Hematopoietic multipotent progenitor cell treated with erythropoietin and hydrocortisone succinate and interleukin-3 and kit ligand, for 6 days (in vitro differentiated cells): ENCODE results near the gene BMPR2.
"Not testable (repeated sequence)": the region's sequence is repeated elsewhere in the genome, so short reads cannot be mapped to it uniquely, and the experiment has no call there.

Experiments used
- DNase-seq: peaks from one replicate; pipeline ENCODE4 v3.0.0-alpha.2; 2015

Gene BMPR2

GRCh38 chr2:202375609-202376408, at the start of gene BMPR2:
Gene BMPR2 (plus strand): TSS chr2:202376327. CDS start chr2:202377475, 1,148 bp downstream.
- peak; percentile 87 for DNase-seq

- no peak for DNase-seq
Observed at GRCh38 chr2:202327858-202328257, 48.3 kb upstream of the BMPR2 start.

- DNase-seq, result no peak
Observed at GRCh38 chr2:202335791-202336467, 40.2 kb upstream of the BMPR2 start.

GRCh38 chr2:202337151-202337550, 39.0 kb upstream of the BMPR2 start:
- peak; percentile 18 for DNase-seq

GRCh38 chr2:202337706-202338346, 38.3 kb upstream of the BMPR2 start:
- peak; percentile 24 for DNase-seq

DNA sequence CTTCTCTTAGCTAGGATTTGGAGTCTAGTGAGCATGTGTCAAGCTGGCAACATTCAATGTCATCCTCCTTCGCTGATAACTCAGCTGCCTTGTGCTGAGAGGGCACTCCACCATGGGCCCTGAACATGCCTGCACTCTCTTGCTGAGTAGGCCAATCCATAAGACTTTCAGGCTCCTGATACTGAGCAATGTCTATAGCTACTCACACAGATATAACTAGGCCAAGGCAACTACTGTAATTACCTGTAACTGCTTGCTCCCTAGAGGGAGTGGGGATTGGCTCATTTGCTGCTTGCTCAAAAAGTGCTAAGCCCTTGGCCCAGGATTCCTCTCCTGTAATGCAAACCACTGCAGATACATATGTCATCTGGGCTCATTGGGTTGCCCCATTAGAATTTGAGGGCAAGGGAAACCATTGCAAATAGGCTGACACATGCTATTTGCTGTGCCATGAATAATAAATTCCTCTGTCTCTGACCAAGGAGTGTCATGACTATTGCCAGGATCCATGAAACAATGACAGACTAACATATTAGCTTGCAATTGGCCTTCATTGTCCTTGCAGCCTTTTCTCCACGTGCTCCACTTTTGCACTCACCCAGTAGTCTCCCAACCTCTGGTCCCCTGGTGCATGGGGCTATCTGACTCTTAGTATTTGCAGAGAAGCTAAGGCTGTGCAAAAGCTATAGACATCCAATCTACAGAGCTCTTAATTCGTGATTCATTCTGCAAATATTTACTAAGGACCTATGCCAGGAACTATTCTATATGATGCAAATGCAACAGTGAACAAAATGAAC, 36.9 kb upstream of the BMPR2 start:
- no peak for DNase-seq

DNA sequence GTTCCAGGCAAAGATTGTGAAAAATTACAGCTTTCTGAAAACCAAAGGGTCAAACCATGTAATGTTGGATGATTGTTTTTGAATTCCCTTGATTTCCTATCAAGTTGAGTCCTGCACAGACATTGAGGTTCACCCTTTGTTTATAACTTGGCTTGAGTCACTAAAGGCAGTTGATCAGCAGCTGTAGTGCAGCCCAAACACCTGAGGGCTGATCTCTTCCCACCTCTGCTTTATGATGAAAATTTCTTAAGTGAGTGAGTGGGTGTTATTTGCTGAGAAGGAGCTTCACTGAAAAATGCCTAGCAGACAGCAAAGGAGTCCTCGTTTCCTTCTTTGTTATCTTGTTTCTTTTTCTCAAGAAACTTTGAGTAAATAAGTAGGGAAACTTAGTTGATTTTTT, 31.9 kb upstream of the BMPR2 start:
- no peak for DNase-seq

DNA sequence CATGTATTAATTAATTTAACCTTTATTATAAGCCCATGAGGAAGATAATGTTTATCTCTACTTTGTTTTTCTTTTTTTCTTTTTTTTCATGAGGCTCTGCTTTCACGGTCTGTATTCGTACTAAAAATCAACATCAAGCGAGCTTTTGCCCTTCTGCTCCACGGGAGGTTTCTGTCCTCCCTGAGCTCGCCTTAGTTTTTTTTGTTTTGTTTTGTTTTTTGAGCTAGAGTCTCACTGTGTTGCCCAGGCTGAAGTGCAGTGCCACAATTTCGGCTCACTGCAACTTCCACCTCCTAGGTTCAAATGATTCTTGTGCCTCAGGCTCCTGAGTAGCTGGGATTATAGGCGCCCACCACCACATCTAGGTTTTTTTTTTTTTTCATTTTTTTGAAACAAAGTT, 29.9 kb upstream of the BMPR2 start:
- no peak for DNase-seq

GRCh38 chr2:202353430-202353829, 22.7 kb upstream of the BMPR2 start:
- DNase-seq, result no peak

GRCh38 chr2:202355993-202356505, 20.1 kb upstream of the BMPR2 start:
- DNase-seq, result no peak

GRCh38 chr2:202358924-202359323, 17.2 kb upstream of the BMPR2 start:
- DNase-seq, result not testable (repeated sequence)

GRCh38 chr2:202360646-202361045, 15.5 kb upstream of the BMPR2 start:
- DNase-seq, result no peak

DNA sequence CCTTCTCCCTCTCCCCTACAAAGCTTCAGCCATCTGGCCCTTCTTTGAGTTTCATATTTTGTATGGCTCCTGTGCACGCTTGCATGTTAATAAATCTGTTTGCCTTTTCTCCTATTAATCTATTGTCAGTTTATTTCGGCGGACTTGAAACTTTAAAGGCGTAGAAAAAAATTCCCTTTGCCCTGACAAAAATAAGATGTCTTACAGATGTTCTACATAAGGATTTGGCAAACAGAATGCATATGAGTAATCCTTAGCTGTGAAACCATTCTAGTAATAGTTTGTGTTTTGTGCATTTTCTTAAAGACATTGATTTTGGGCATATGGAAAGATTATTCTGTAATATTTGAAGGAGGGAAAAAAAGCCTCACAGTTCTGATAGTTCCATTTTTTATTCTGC, 15.0 kb upstream of the BMPR2 start:
- DNase-seq, result no peak

DNA sequence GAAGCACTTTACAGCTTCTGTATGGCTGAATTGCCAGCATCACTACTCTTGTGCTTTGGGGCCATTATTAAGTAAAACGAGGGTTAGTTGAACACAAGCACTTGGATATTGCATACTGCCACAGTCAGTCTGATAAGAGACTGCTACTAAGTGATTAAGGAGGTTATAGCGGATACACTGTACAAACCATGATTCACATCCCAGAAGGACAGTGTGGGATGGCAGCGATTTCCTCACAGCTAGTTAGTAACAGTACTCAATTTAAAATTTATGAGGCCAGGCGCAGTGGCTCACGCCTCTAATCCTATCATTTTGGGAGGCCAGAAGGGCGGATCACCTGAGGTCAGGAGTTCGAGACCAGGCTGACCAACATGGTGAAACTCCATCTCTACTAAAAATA, 2.6 kb upstream of the BMPR2 start:
- no peak for DNase-seq

DNA sequence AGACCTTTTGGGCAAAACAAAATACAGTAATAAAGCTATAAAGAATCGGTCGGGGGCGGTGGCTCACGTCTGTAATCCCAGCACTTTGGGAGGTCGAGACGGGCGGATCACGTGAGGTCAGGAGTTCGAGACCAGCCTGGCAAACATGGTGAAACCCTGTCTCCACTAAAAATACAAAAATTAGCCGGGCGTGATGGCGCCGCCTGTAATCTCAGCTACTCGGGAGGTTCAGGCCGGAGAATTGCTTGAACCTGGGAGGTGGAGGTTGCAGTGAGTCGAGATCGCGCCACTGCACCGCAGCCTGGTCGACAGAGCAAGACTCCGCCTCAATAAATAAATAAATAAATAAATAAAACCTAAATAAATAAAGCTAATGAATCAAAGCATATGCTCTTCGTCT, 1.7 kb upstream of the BMPR2 start:
- DNase-seq, result not testable (repeated sequence)

GRCh38 chr2:202375033-202375608, 1.0 kb upstream of the BMPR2 start:
- DNase-seq, result peak; percentile 49

GRCh38 chr2:202376460-202377206, 506 bp downstream of the BMPR2 start:
- peak; percentile 49 for DNase-seq

DNA sequence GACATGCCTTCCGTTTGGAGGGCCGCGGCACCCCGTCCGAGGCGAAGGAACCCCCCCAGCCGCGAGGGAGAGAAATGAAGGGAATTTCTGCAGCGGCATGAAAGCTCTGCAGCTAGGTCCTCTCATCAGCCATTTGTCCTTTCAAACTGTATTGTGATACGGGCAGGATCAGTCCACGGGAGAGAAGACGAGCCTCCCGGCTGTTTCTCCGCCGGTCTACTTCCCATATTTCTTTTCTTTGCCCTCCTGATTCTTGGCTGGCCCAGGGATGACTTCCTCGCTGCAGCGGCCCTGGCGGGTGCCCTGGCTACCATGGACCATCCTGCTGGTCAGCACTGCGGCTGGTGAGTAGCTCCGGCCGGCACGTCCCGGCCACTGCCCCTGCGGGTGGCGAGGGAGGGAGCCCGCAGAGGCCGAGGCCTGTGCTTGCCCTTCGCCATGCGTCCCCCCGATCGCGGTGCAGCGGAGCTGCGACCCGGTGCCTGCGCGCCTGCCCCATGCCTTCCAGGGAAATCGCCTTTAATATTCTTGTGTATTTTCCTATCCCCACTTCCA, 1.2 kb downstream of the BMPR2 start:
- DNase-seq, result peak; percentile 39

DNA sequence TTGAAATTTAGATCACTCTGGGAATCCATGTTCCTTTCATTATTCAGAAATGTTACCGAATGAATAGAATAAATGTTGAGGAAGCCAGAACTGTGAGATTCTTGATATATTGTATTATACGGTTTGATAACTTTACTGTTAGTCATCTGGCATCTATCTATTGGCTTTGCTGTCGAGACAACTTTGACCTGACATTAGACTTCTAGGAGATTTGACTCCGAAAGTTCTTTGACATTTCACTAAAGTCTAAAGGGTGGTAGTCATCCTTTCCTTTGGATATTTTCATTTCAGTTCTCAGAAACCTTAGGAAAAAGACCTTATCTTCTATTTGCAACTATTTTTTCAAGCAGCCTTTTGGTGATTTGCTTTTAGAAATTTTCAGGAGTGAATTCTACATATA, 1.9 kb downstream of the BMPR2 start:
- DNase-seq, result no peak

- DNase-seq, result no peak
Observed at GRCh38 chr2:202378662-202379358, 2.7 kb downstream of the BMPR2 start.

DNA sequence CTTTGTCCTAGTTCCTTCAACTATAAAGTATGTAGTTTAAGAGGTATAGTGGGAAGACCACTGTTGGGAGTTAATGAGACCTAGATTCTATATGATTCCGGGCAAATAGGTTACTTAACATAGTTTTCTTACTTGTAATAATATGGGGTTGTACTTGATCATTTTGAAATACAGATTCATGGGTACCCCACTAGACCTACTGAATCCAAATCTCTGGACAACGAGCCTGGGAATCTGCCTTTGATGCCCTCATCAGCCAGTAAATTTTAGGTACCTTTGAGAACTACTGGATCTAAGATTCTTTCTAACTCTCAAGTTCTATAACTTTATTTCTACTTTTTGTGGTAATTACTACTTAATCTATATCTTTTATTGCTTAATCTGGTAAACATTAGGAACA, 6.6 kb downstream of the BMPR2 start:
- DNase-seq, result no peak
